Measurements from ENCODE around the gene COPZ2.
"Not testable (repeated sequence)": the region's sequence is repeated elsewhere in the genome, so short reads cannot be mapped to it uniquely, and the experiment has no call there.

The COPZ2 gene

DNA sequence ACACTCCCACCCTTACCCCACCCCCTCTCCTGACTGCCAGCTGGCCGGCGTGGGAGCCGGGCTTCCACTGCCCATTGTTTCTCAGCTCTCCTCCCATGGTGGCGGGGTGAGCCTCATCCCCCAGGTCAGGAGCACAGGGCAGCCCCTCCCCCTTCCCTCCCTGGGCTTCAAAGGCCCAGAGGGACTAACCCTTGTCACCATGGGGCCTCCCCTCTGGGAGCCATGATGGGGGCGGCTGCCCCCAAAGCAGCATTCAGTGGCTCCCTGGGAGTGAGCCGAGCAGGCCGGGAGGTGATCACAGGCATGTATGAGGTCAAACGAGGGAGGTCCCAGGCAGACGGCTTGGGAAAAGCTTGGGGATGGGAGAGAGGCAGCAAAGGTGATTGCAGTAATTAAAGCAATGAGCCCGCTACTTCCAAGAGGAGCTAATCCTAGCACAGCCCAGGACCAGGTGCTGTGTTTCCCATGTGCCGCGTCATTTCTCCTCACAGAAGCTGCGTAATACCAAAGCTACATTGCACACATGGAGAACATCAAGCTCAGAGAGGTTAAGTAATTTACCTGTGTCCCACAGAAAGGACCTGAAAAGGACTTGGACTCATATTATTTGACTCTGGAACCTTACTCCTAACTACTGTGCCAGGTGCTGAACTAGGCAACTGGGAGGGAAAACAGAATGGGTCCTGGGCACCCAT, 42.2 kb downstream of the COPZ2 start:
- Mint-ChIP-seq H3K9me3 (no peaks in the 10 kb centered on the region), H3K27ac (no peak overlapping the region), H3K36me3 (ENCODE audit: low read depth) (no peaks in the 10 kb centered on the region), H3K4me1 (ENCODE audit: low read depth) (no peaks in the 10 kb centered on the region), H3K4me3 (no peak overlapping the region), H3K27me3 (peaks cover 8% of the 10 kb centered on the region)

GRCh38 chr17:47994724-47995123, 42.9 kb downstream of the COPZ2 start:
- no peaks in the 10 kb centered on the region for H3K9me3 Mint-ChIP-seq
- H3K4me1 Mint-ChIP-seq (ENCODE audit: low read depth) = no peaks in the 10 kb centered on the region

GRCh38 chr17:47993964-47994363, 43.6 kb downstream of the COPZ2 start:
- H3K4me3 Mint-ChIP-seq = no peak overlapping the region
- H3K9me3 Mint-ChIP-seq = no peaks in the 10 kb centered on the region
- no peaks in the 10 kb centered on the region for H3K36me3 Mint-ChIP-seq (ENCODE audit: low read depth)
- H3K4me1 Mint-ChIP-seq (ENCODE audit: low read depth) = peaks cover 3% of the 10 kb centered on the region
- peaks cover 8% of the 10 kb centered on the region for H3K27me3 Mint-ChIP-seq
- H3K27ac Mint-ChIP-seq = no peak overlapping the region

More at GRCh38 chr17:47994724-47995123, 42.9 kb downstream of the COPZ2 start:
- H3K27me3 Mint-ChIP-seq = peaks cover 8% of the 10 kb centered on the region
- no peak overlapping the region for H3K27ac Mint-ChIP-seq
- no peaks in the 10 kb centered on the region for H3K36me3 Mint-ChIP-seq (ENCODE audit: low read depth)
- H3K4me3 Mint-ChIP-seq = no peak overlapping the region

DNA sequence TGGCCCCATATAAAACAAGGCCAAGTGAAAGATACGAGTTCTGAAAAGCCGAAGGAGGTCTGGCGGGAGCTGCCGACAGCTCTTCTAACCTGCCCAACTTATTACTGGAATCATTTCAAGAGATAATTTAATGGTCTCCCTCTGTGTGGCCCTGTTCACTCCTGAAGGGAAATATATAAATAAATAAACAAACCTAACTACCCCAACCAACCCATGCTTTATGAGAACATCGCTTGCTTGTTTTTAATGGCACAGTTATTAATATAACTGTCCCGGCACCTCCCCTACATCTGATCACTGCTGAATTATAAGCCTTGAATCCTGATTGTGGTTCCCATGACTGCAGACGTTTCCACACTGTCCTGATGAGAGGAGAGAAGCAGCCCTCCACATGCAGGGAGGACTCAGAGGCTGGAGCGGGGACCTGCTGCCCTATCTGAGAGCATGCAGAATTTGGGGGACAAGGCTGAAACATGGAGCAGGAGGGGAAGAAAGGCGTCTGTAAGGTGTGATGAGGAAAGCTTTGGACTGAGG, 44.5 kb downstream of the COPZ2 start:
- H3K4me1 Mint-ChIP-seq (ENCODE audit: low read depth) = peaks cover 3% of the 10 kb centered on the region
- H3K4me3 Mint-ChIP-seq = no peak overlapping the region
- H3K27me3 Mint-ChIP-seq = peaks cover 8% of the 10 kb centered on the region
- H3K9me3 Mint-ChIP-seq = no peaks in the 10 kb centered on the region
- no peaks in the 10 kb centered on the region for H3K36me3 Mint-ChIP-seq (ENCODE audit: low read depth)
- no peak overlapping the region for H3K27ac Mint-ChIP-seq

- Mint-ChIP-seq H3K4me1 (ENCODE audit: low read depth) (peaks cover 3% of the 10 kb centered on the region), H3K4me3 (no peak overlapping the region), H3K27ac (no peak overlapping the region), H3K27me3 (peaks cover 8% of the 10 kb centered on the region), H3K9me3 (no peaks in the 10 kb centered on the region), H3K36me3 (ENCODE audit: low read depth) (no peaks in the 10 kb centered on the region)
Measured at GRCh38 chr17:47992216-47992615, 45.4 kb downstream of the COPZ2 start.

GRCh38 chr17:47990962-47991731, 46.5 kb downstream of the COPZ2 start:
- no peaks in the 10 kb centered on the region for H3K9me3 Mint-ChIP-seq
- H3K27me3 Mint-ChIP-seq = peaks cover 8% of the 10 kb centered on the region
- H3K4me1 Mint-ChIP-seq (ENCODE audit: low read depth) = peaks cover 3% of the 10 kb centered on the region
- H3K27ac Mint-ChIP-seq = no peak overlapping the region
- H3K4me3 Mint-ChIP-seq = no peak overlapping the region
- no peaks in the 10 kb centered on the region for H3K36me3 Mint-ChIP-seq (ENCODE audit: low read depth)

GRCh38 chr17:47989700-47990099, 47.9 kb downstream of the COPZ2 start:
- Mint-ChIP-seq H3K4me3 (no peak overlapping the region), H3K9me3 (no peaks in the 10 kb centered on the region), H3K27ac (no peak overlapping the region), H3K27me3 (peaks cover 8% of the 10 kb centered on the region), H3K4me1 (ENCODE audit: low read depth) (peaks cover 3% of the 10 kb centered on the region), H3K36me3 (ENCODE audit: low read depth) (peaks cover 5% of the 10 kb centered on the region)

GRCh38 chr17:47989159-47989558, 48.4 kb downstream of the COPZ2 start:
- H3K4me1 Mint-ChIP-seq (ENCODE audit: low read depth) = peaks cover 3% of the 10 kb centered on the region
- H3K27me3 Mint-ChIP-seq = peaks cover 4% of the 10 kb centered on the region
- no peak overlapping the region for H3K27ac Mint-ChIP-seq
- no peaks in the 10 kb centered on the region for H3K9me3 Mint-ChIP-seq
- H3K4me3 Mint-ChIP-seq = no peak overlapping the region
- H3K36me3 Mint-ChIP-seq (ENCODE audit: low read depth) = peaks cover 5% of the 10 kb centered on the region

DNA sequence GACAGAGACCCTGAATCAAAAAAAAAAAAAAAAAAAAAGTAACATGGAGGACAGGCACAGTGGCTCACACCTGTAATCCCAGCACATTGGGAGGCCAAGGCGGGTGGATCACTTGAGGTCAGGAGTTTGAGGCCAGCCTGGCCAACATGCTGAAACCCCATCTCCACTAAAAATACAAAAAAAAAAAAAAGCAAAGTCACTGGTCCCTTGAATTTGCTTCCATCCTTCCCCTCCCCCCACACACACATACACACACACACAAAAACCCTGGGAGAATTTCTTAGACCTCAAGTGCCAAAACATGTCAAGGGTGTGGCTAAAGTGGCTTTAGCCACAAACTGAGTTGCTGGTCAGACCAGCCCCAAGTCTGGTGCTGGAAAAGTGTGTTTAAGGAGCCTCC, 49.2 kb downstream of the COPZ2 start:
- H3K9me3 Mint-ChIP-seq; H3K4me3 Mint-ChIP-seq; H3K27me3 Mint-ChIP-seq; H3K4me1 Mint-ChIP-seq (ENCODE audit: low read depth); H3K27ac Mint-ChIP-seq: not testable (repeated sequence)
- peaks cover 11% of the 10 kb centered on the region for H3K36me3 Mint-ChIP-seq (ENCODE audit: low read depth)

GRCh38 chr17:47987240-47987835, 50.3 kb downstream of the COPZ2 start:
- H3K36me3 Mint-ChIP-seq (ENCODE audit: low read depth) = peaks cover 11% of the 10 kb centered on the region
- no peak overlapping the region for H3K4me3 Mint-ChIP-seq
- no peaks in the 10 kb centered on the region for H3K9me3 Mint-ChIP-seq
- H3K27me3 Mint-ChIP-seq = no peaks in the 10 kb centered on the region
- H3K4me1 Mint-ChIP-seq (ENCODE audit: low read depth) = peaks cover 3% of the 10 kb centered on the region
- H3K27ac Mint-ChIP-seq = no peak overlapping the region

DNA sequence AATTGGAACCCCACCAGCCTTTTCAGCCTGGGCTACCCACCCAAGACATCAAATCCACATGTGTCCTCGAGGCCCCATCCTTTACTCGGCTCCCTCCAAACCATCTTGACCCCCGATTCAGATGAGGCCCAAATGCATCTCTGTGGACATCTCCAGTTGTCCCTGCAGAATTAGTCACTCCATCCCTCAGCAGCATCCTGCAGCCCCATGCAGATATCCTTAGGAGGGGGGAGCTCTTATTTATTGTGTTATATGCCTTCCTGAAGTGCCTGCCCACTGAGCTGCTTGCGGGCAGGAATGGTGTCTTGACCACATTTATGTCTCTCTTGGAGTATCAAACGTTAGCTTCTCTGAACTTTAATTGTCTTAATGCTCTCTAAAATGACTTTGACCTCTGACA, 51.1 kb downstream of the COPZ2 start:
- H3K27ac Mint-ChIP-seq = no peak overlapping the region
- H3K9me3 Mint-ChIP-seq = no peaks in the 10 kb centered on the region
- no peaks in the 10 kb centered on the region for H3K27me3 Mint-ChIP-seq
- H3K4me1 Mint-ChIP-seq (ENCODE audit: low read depth) = peaks cover 3% of the 10 kb centered on the region
- peaks cover 14% of the 10 kb centered on the region for H3K36me3 Mint-ChIP-seq (ENCODE audit: low read depth)
- no peak overlapping the region for H3K4me3 Mint-ChIP-seq

- H3K4me3 Mint-ChIP-seq = no peak overlapping the region
- no peaks in the 10 kb centered on the region for H3K27me3 Mint-ChIP-seq
- H3K9me3 Mint-ChIP-seq = no peaks in the 10 kb centered on the region
- H3K36me3 Mint-ChIP-seq (ENCODE audit: low read depth) = peaks cover 37% of the 10 kb centered on the region
- H3K4me1 Mint-ChIP-seq (ENCODE audit: low read depth) = no peaks in the 10 kb centered on the region
- no peak overlapping the region for H3K27ac Mint-ChIP-seq
Measured at GRCh38 chr17:47983492-47984223, 53.9 kb downstream of the COPZ2 start.

DNA sequence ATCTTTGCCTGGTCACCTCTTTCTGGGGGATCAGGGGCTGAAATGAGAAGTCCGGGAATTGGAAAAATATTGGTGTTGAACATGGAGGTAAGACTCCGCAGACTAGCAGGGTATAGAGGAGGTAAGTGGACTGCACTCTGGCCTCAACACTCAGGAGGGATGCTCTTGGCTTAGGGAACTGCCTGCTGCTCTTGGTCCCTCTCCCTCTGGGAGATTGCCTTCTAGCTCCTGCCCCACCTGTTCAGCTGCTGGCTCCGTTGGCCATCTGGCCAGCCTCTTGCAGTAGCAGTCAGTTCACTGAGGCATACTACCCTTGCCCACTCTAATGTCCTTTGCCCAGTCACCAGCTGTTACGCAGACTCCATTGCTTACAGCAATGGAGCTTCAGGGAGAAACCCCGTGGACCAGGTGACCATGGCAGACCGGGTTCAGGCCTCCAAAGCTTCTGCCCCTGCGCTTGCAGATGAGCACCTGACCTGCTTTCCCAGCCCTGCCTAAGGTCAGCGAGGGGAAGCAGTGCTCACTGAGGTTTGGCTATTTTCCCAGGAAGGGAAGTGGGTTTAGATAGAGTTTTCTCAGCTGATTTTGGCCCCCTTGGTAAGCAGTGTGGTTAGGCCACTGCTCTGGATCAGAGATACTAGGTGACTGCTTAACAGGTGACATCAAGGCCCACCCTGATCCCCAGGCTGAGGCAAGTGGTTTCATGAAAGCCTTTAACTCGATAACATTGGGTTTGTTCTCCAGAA, 54.8 kb downstream of the COPZ2 start:
- H3K27me3 Mint-ChIP-seq = no peaks in the 10 kb centered on the region
- no peaks in the 10 kb centered on the region for H3K4me1 Mint-ChIP-seq (ENCODE audit: low read depth)
- H3K27ac Mint-ChIP-seq = no peak overlapping the region
- no peak overlapping the region for H3K4me3 Mint-ChIP-seq
- no peaks in the 10 kb centered on the region for H3K9me3 Mint-ChIP-seq
- H3K36me3 Mint-ChIP-seq (ENCODE audit: low read depth) = peaks cover 38% of the 10 kb centered on the region

DNA sequence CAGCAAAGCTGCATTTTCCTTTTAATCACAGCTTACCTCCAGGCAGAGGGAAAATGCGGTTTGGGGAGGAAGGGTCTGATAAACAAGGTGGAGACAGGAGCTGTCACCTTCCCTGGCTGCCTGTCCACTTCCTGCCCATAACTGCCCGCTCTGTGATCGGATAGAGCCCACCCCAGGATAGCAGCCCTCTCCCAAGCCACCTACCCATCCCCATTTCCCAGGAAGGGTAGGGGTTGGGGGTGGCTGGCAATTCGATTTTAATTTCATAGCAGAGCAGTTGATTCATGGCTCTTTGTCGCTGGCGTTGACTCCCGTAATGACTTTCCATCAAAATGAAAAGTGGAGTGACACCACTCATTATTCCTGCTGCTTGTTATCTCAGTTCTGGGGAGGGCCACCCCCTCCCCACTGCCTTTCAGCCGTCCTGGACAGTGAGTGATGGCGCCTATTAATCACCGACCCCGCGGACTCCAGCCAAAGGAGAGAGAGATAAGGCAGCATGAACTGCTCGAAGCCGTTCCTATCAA, 55.4 kb downstream of the COPZ2 start:
- H3K4me3 Mint-ChIP-seq = no peak overlapping the region
- no peaks in the 10 kb centered on the region for H3K9me3 Mint-ChIP-seq
- H3K36me3 Mint-ChIP-seq (ENCODE audit: low read depth) = peaks cover 45% of the 10 kb centered on the region
- no peaks in the 10 kb centered on the region for H3K27me3 Mint-ChIP-seq
- no peak overlapping the region for H3K27ac Mint-ChIP-seq
- no peaks in the 10 kb centered on the region for H3K4me1 Mint-ChIP-seq (ENCODE audit: low read depth)

Data from stimulated activated naive CD8-positive, alpha-beta T cell treated with anti-CD3 and anti-CD28 coated beads, Interleukin-15, Interleukin-2, amounts not matched to agents 100 ng/mL and 50 ng/mL, for 24 hours (primary cell).